AG10803 (cell line): ENCODE data around the gene PCSK1N.

Experiments used
- DNase-seq: peaks from one replicate; pipeline ENCODE4 v3.0.0; 2010; ENCODE audit warnings: low read depth
- H3K4me3 ChIP-seq: 2 replicates; pipeline ENCODE4 v1.5.1; 2011; ENCODE audit warnings: mild to moderate bottlenecking, low read length, control low read depth
- TF ChIP-seq, protein P1 (sequence below): conservative IDR thresholded peaks from 2 replicates; pipeline ENCODE4 v1.5.1; 2011; ENCODE audit warnings: mild to moderate bottlenecking, low read length, control low read depth, inconsistent platforms

The PCSK1N gene

DNA sequence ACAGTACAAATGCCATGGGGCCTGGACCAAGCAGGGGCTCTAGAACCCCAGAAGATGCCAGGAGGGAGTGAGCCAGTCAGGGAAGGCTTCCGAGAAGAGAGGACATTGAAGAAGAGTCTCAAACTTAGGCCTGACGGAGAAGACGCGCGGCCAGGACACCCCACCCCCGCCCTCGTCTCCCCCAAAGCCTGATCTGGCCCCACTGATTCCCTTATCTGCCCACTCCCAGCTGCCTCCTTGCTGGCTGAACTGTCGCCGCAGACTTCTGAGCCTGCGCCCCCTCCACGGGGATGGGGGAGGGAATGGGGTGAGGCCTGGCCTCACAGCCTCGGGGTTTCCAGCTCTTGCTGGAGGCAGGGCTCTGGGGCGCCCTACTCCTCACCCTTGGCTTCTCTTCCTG, 52.6 kb downstream of the PCSK1N start:
- no peak for DNase-seq
- TF ChIP-seq, protein P1, sequence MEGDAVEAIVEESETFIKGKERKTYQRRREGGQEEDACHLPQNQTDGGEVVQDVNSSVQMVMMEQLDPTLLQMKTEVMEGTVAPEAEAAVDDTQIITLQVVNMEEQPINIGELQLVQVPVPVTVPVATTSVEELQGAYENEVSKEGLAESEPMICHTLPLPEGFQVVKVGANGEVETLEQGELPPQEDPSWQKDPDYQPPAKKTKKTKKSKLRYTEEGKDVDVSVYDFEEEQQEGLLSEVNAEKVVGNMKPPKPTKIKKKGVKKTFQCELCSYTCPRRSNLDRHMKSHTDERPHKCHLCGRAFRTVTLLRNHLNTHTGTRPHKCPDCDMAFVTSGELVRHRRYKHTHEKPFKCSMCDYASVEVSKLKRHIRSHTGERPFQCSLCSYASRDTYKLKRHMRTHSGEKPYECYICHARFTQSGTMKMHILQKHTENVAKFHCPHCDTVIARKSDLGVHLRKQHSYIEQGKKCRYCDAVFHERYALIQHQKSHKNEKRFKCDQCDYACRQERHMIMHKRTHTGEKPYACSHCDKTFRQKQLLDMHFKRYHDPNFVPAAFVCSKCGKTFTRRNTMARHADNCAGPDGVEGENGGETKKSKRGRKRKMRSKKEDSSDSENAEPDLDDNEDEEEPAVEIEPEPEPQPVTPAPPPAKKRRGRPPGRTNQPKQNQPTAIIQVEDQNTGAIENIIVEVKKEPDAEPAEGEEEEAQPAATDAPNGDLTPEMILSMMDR = no peak
- no peak overlapping the region for H3K4me3 ChIP-seq

DNA sequence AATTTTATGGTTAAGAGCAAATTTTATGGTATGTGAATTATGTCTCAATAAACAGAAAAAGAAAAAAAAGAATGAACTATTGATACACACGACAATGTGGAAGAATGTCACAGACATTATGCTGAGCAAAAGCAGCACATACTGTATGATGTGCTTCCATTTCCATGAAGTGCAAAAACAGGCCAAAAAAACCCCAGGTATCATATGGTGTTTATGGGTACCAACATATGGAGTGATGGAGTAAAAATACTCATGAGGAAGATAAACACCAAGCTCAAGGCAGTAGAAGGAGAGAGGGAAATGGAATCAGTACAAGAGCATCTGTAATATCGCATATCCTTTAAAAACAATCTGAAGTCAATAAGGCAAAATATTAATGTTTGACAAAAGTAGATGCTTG, 53.2 kb downstream of the PCSK1N start:
- TF ChIP-seq, protein P1 = no peak
- no peak for DNase-seq
- H3K4me3 ChIP-seq = no peak overlapping the region

- TF ChIP-seq, protein P1 = no peak
These were observed 53.7 kb downstream of the PCSK1N start for GRCh38 chrX:48781705-48782104.

More at GRCh38 chrX:48781705-48782104, 53.7 kb downstream of the PCSK1N start:
- H3K4me3 ChIP-seq = no peak overlapping the region
- DNase-seq = no peak
